CD4-positive, alpha-beta memory T cell (primary cell): ENCODE measurements around the gene SDC1. TPM values are rescaled to one million over a fixed set of nuclear protein-coding genes. Genes with fewer than 3 reads are reported as not detected.

Source experiments
- CTCF ChIA-PET: fragments of 350-600 bp; sonication (Branson Sonifier 250); formaldehyde crosslinking; loops from one replicate; lab custom pipeline; 2021; ENCODE audit warnings: inconsistent platforms; ENCODE audit not compliant: partially characterized antibody; lab: Charles Lee
- POLR2A ChIA-PET: fragments of 350-600 bp; sonication (Branson Sonifier 250); formaldehyde crosslinking; loops from one replicate; lab custom pipeline; 2021; ENCODE audit not compliant: partially characterized antibody; lab: Charles Lee
- DNase-seq, 5 donors: peaks; one replicate each; pipeline versions ENCODE4 v3.0.0 to v3.0.0-alpha.2; 2020 to 2022; ENCODE audit warnings: mixed read lengths in 1 of 5
- H3K27ac ChIP-seq: one replicate; pipeline ENCODE4 v1.7.0; 2013; ENCODE audit warnings: low read depth, low read length
- H3K27me3 ChIP-seq: 2 replicates; pipeline ENCODE4 v1.7.0; 2013; ENCODE audit warnings: mild to moderate bottlenecking, low read length, moderate library complexity; ENCODE audit not compliant: insufficient read depth
- H3K36me3 ChIP-seq: 2 replicates; pipeline ENCODE4 v1.7.0; 2013; ENCODE audit warnings: mild to moderate bottlenecking, low read length, moderate library complexity; ENCODE audit not compliant: insufficient read depth
- H3K4me1 ChIP-seq: 2 replicates; pipeline ENCODE4 v1.7.0; 2013; ENCODE audit warnings: mild to moderate bottlenecking, low read length, moderate library complexity; ENCODE audit not compliant: insufficient read depth
- H3K4me3 ChIP-seq, 2 donors: one replicate each; pipeline ENCODE4 v1.7.0; 2013; ENCODE audit warnings: low read length in 2 of 2, mild to moderate bottlenecking in 1 of 2
- H3K9me3 ChIP-seq, 2 donors: one replicate each; pipeline ENCODE4 v1.7.0; 2013; ENCODE audit warnings: low read length in 2 of 2, control low read depth in 1 of 2; ENCODE audit not compliant: control insufficient read depth in 1 of 2
- H3K27ac Mint-ChIP-seq, 7 donors: one replicate each; pipeline ENCODE4 v1.8.0; 2020 to 2021; ENCODE audit warnings: mixed read lengths in 7 of 7, mild to moderate bottlenecking in 6 of 7, inconsistent platforms in 3 of 7, moderate library complexity in 3 of 7
- H3K27me3 Mint-ChIP-seq, 2 donors: one replicate each; pipeline ENCODE4 v1.8.0; 2020 to 2021; ENCODE audit warnings: mixed read lengths in 2 of 2
- H3K36me3 Mint-ChIP-seq, 2 donors: one replicate each; pipeline ENCODE4 v1.8.0; 2020 to 2021; ENCODE audit warnings: mixed read lengths in 2 of 2, inconsistent platforms in 1 of 2, mild to moderate bottlenecking in 1 of 2
- H3K4me1 Mint-ChIP-seq, 4 donors: one replicate each; pipeline ENCODE4 v1.8.0; 2020 to 2021; ENCODE audit warnings: mixed read lengths in 4 of 4, mild to moderate bottlenecking in 1 of 4
- H3K4me3 Mint-ChIP-seq, 8 donors: one replicate each; pipeline ENCODE4 v1.8.0; 2020 to 2021; ENCODE audit warnings: mixed read lengths in 8 of 8, mild to moderate bottlenecking in 7 of 8, moderate library complexity in 6 of 8, inconsistent platforms in 3 of 8
- H3K9me3 Mint-ChIP-seq, 8 donors: one replicate each; pipeline ENCODE4 v1.8.0; 2020 to 2021; ENCODE audit warnings: mixed read lengths in 8 of 8, mild to moderate bottlenecking in 5 of 8, inconsistent platforms in 3 of 8, moderate library complexity in 1 of 8
- intact Hi-C: fragments of 100-400 bp; cut with micrococcal nuclease; formaldehyde crosslinking; loops from one replicate; pipeline ENCODE4 v1.15.1; 2023
- polyA plus RNA-seq, 2 donors: library from polyadenylated mRNA; unstranded; fragments of 300-500 nt; fragmentation: Illumina TruSeq; gene quantifications; one replicate each; pipeline ENCODE4 v1.2.3, GENCODE V29; 2021
- total RNA-seq, 2 experiments: library from RNA; stranded (reverse); gene quantifications; one replicate each; pipeline ENCODE4 v1.2.3, GENCODE V29; 2021

Gene SDC1
- total and polyA plus RNA-seq, 4 experiments from 2014 or later: 0.09 TPM; not detected in 3

GRCh38 chr2:20185176-20186022 is 39.5 kb downstream of the SDC1 start:
- Histone ChIP-seq H3K27me3 (no peaks in the 10 kb centered on the region), H3K36me3 (no peaks in the 10 kb centered on the region), H3K9me3 (no peaks in the 10 kb centered on the region), H3K27ac (no peak overlapping the region), H3K4me3 (no peak overlapping the region), H3K4me1 (no peaks in the 10 kb centered on the region)
- intact Hi-C loops: no loop called here
- POLR2A ChIA-PET: no interaction called here
- Mint-ChIP-seq H3K27me3 (no peaks in the 10 kb centered on the region), H3K9me3 (no peaks in the 10 kb centered on the region), H3K4me3 (no peak overlapping the region), H3K4me1 (no peaks in the 10 kb centered on the region), H3K27ac (no peak overlapping the region), H3K36me3 (no peaks in the 10 kb centered on the region)
- CTCF ChIA-PET: no interaction called here
- no peak for DNase-seq

GRCh38 chr2:20184067-20184938 is 40.6 kb downstream of the SDC1 start:
- Mint-ChIP-seq H3K4me3 (no peak overlapping the region), H3K27me3 (no peaks in the 10 kb centered on the region), H3K9me3 (no peaks in the 10 kb centered on the region), H3K36me3 (no peaks in the 10 kb centered on the region), H3K27ac (no peak overlapping the region), H3K4me1 (no peaks in the 10 kb centered on the region)
- POLR2A ChIA-PET: no interaction called here
- H3K9me3 ChIP-seq: no peaks in the 10 kb centered on the region
- H3K27ac ChIP-seq: no peak overlapping the region
- intact Hi-C loops: no loop called here
- H3K4me3 ChIP-seq: no peak overlapping the region
- no peak for DNase-seq
- CTCF ChIA-PET: no interaction called here
- no peaks in the 10 kb centered on the region for H3K36me3 ChIP-seq
- no peaks in the 10 kb centered on the region for H3K4me1 ChIP-seq
- H3K27me3 ChIP-seq: no peaks in the 10 kb centered on the region

GRCh38 chr2:20183373-20183772 is 41.6 kb downstream of the SDC1 start:
- H3K4me1 ChIP-seq: no peaks in the 10 kb centered on the region
- Mint-ChIP-seq H3K4me3 (no peak overlapping the region), H3K36me3 (no peaks in the 10 kb centered on the region), H3K4me1 (no peaks in the 10 kb centered on the region), H3K27me3 (no peaks in the 10 kb centered on the region), H3K27ac (no peak overlapping the region), H3K9me3 (no peaks in the 10 kb centered on the region)
- CTCF ChIA-PET: no interaction called here
- H3K36me3 ChIP-seq: no peaks in the 10 kb centered on the region
- DNase-seq: no peak
- no peak overlapping the region for H3K4me3 ChIP-seq
- H3K27ac ChIP-seq: no peak overlapping the region
- POLR2A ChIA-PET: no interaction called here
- H3K27me3 ChIP-seq: no peaks in the 10 kb centered on the region
- intact Hi-C loops: no loop called here
- H3K9me3 ChIP-seq: no peaks in the 10 kb centered on the region

GRCh38 chr2:20182241-20182931 is 42.5 kb downstream of the SDC1 start:
- no peaks in the 10 kb centered on the region for H3K36me3 ChIP-seq
- Mint-ChIP-seq H3K9me3 (no peaks in the 10 kb centered on the region), H3K4me3 (no peak overlapping the region), H3K27me3 (no peaks in the 10 kb centered on the region), H3K36me3 (no peaks in the 10 kb centered on the region), H3K4me1 (no peaks in the 10 kb centered on the region), H3K27ac (no peak overlapping the region)
- no peak overlapping the region for H3K27ac ChIP-seq
- no peak for DNase-seq
- POLR2A ChIA-PET: no interaction called here
- H3K9me3 ChIP-seq: no peaks in the 10 kb centered on the region
- no peaks in the 10 kb centered on the region for H3K4me1 ChIP-seq
- CTCF ChIA-PET: no interaction called here
- intact Hi-C loops: no loop called here
- H3K4me3 ChIP-seq: no peak overlapping the region
- no peaks in the 10 kb centered on the region for H3K27me3 ChIP-seq

GRCh38 chr2:20181761-20182160 is 43.2 kb downstream of the SDC1 start:
- Mint-ChIP-seq H3K9me3 (no peaks in the 10 kb centered on the region), H3K4me3 (no peak overlapping the region), H3K27me3 (no peaks in the 10 kb centered on the region), H3K27ac (no peak overlapping the region), H3K4me1 (no peaks in the 10 kb centered on the region), H3K36me3 (no peaks in the 10 kb centered on the region)
- Histone ChIP-seq H3K36me3 (no peaks in the 10 kb centered on the region), H3K4me1 (no peaks in the 10 kb centered on the region), H3K27me3 (no peaks in the 10 kb centered on the region), H3K4me3 (no peak overlapping the region), H3K27ac (no peak overlapping the region), H3K9me3 (no peaks in the 10 kb centered on the region)
- intact Hi-C loops: no loop called here
- CTCF ChIA-PET: no interaction called here
- DNase-seq: no peak
- POLR2A ChIA-PET: no interaction called here

- Histone ChIP-seq H3K4me1 (no peaks in the 10 kb centered on the region), H3K4me3 (no peak overlapping the region), H3K36me3 (no peaks in the 10 kb centered on the region), H3K9me3 (no peaks in the 10 kb centered on the region), H3K27ac (no peak overlapping the region), H3K27me3 (no peaks in the 10 kb centered on the region)
- Mint-ChIP-seq H3K27ac (no peak overlapping the region), H3K36me3 (no peaks in the 10 kb centered on the region), H3K4me1 (no peaks in the 10 kb centered on the region), H3K4me3 (no peak overlapping the region), H3K9me3 (no peaks in the 10 kb centered on the region), H3K27me3 (peaks cover 0 to under 1% of the 10 kb centered on the region in 2 donors)
- intact Hi-C loops: no loop called here
- CTCF ChIA-PET: no interaction called here
- DNase-seq: no peak
- POLR2A ChIA-PET: no interaction called here
Observed at GRCh38 chr2:20180676-20181648, 44.0 kb downstream of the SDC1 start.
